Left ventricle myocardium inferior (tissue), 1 donor: ENCODE measurements around the gene DOCK9. TPM values are rescaled to one million over a fixed set of nuclear protein-coding genes. Genes with fewer than 3 reads are reported as not detected.
A peak's percentile ranks its signal among the peaks of the same experiment; 100 is the strongest.

Experiments used
- DNase-seq: peaks from one replicate; pipeline ENCODE4 v3.0.0-alpha.2; 2020
- H3K27ac ChIP-seq: fragments of 200-600 bp; replicated peaks from 2 replicates; pipeline ENCODE4 v1.8.0; 2021
- H3K27me3 ChIP-seq: fragments of 200-600 bp; 2 replicates; pipeline ENCODE4 v1.8.0; 2021; ENCODE audit warnings: low read depth
- H3K36me3 ChIP-seq: fragments of 200-600 bp; 2 replicates; pipeline ENCODE4 v1.8.0; 2021
- H3K4me1 ChIP-seq: fragments of 200-600 bp; 2 replicates; pipeline ENCODE4 v1.8.0; 2021
- H3K4me3 ChIP-seq: fragments of 200-600 bp; 2 replicates; pipeline ENCODE4 v1.8.0; 2021; ENCODE audit warnings: mild to moderate bottlenecking, moderate library complexity
- H3K9me3 ChIP-seq: fragments of 200-600 bp; replicated peaks from 2 replicates; pipeline ENCODE4 v1.8.0; 2021
- intact Hi-C: fragments of 100-400 bp; cut with micrococcal nuclease; formaldehyde crosslinking; loops from one replicate; pipeline ENCODE4 v1.11.0; 2022
- total RNA-seq: library from RNA; stranded (reverse); fragmentation: NEBNext Ultra II Directional; extraction: Animal tissue kit (Norgen Biotek cat#: 25700); gene quantifications from one replicate; pipeline ENCODE4 v1.2.1, GENCODE V29; 2021
- TF ChIP-seq, protein P1 (sequence below): fragments of 200-600 bp; IDR thresholded peaks from 2 replicates; pipeline ENCODE4 v1.8.0; 2021; ENCODE audit warnings: antibody characterized with exemption, mild to moderate bottlenecking, borderline replicate concordance
- donor health status: DM: no; HTN: yes; CAD: no; lungs with severe emphysema.

Gene DOCK9
- total RNA-seq, 1 donor from 2014 or later, result 36.8 TPM

- Histone ChIP-seq H3K27me3 (no peaks in the 10 kb centered on the region), H3K27ac (peak overlapping the region; percentile 75), H3K9me3 (no peaks in the 10 kb centered on the region), H3K36me3 (peaks cover 7% of the 10 kb centered on the region), H3K4me1 (peaks cover 81% of the 10 kb centered on the region), H3K4me3 (no peak overlapping the region)
- intact Hi-C loops, result no loop called here
- TF ChIP-seq, protein P1, sequence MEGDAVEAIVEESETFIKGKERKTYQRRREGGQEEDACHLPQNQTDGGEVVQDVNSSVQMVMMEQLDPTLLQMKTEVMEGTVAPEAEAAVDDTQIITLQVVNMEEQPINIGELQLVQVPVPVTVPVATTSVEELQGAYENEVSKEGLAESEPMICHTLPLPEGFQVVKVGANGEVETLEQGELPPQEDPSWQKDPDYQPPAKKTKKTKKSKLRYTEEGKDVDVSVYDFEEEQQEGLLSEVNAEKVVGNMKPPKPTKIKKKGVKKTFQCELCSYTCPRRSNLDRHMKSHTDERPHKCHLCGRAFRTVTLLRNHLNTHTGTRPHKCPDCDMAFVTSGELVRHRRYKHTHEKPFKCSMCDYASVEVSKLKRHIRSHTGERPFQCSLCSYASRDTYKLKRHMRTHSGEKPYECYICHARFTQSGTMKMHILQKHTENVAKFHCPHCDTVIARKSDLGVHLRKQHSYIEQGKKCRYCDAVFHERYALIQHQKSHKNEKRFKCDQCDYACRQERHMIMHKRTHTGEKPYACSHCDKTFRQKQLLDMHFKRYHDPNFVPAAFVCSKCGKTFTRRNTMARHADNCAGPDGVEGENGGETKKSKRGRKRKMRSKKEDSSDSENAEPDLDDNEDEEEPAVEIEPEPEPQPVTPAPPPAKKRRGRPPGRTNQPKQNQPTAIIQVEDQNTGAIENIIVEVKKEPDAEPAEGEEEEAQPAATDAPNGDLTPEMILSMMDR, result no peak
- DNase-seq, result no peak
Measured at GRCh38 chr13:98925949-98926348, 51.9 kb downstream of the DOCK9 start.

DNA sequence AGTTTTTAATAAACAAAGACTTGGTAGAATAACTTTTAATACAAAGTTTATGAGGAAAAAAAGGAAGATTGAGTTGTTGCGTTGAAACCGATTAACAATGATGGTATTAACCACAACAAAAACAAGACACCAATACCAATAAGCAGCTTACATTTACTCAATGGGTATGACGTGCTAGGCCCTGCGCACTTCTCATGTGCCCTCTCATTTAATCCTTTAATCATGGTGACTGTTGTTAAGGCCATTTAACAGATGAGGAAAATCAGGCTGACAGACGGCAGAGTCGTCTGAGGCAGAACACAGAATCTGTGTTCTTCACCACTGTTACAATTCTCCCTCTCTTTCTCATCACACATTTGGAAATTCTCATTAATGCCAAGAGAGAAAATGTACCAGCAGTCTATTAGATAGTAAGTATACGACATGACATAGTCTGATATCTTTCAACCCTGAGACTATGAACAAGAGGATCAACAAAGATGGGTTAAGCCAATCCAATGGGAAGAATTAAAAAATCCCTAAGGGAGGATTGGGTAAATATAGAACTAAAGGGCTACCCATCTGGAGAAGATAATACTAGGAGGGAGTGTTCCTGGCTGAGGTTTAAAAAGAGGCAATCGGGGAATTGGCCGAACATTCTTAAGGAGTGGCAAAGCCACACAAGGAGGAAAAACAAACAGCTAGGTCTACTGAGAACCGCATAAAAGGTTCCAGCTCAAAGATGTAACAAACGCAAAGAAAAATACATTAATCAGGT is 54.0 kb downstream of the DOCK9 start:
- no peak for DNase-seq
- Histone ChIP-seq H3K36me3 (peaks cover 23% of the 10 kb centered on the region), H3K27me3 (no peaks in the 10 kb centered on the region), H3K4me1 (peaks cover 82% of the 10 kb centered on the region), H3K9me3 (no peaks in the 10 kb centered on the region), H3K27ac (peak overlapping the region; percentile 75), H3K4me3 (no peak overlapping the region)
- intact Hi-C loops, result no loop called here
- TF ChIP-seq, protein P1, result no peak

DNA sequence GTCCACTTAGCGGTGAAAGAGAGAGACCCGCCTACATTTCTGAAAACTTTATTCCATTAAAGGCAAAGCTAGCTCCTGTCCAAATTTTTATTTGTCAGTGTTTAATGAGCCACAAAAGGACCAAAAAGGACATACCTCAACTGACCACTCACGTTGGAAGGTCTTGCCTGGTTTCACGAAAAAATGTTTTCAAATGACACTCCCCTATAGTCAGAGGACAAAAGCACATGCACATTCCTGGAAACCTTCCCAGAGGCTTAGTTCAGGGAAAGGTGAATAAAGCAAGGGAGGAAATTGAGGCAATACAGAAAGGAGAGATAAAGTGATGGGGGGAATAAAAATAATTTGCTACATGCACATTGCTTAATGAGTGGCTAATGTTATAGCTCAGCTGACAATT is 55.6 kb downstream of the DOCK9 start:
- H3K27me3 ChIP-seq, result no peaks in the 10 kb centered on the region
- peak overlapping the region; percentile 75 for H3K27ac ChIP-seq
- intact Hi-C loops, result no loop called here
- TF ChIP-seq, protein P1, result no peak
- DNase-seq, result no peak
- no peak overlapping the region for H3K4me3 ChIP-seq
- peaks cover 26% of the 10 kb centered on the region for H3K36me3 ChIP-seq
- H3K4me1 ChIP-seq, result peaks cover 80% of the 10 kb centered on the region
- no peaks in the 10 kb centered on the region for H3K9me3 ChIP-seq

DNA sequence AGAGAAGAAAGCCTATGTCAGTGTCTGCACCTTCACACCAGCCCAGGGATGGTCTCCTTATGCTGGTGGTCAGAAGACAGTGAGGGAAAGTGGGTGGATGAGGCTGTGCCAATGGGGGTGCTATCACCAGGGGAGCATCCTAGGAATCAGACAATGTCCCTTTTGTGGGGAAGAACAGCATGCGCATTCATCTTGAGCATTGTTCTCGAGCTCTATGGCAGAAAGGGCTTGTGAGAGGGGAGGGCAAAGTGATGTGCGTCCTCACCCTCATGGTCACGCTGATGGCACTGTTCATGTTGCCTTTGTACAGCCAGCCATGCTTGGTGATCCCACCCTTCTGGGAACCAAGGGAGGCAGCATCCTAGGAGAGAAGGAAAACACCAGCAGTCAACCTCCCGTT is 56.1 kb downstream of the DOCK9 start:
- peak overlapping the region; percentile 75 for H3K27ac ChIP-seq
- H3K36me3 ChIP-seq, result peaks cover 26% of the 10 kb centered on the region
- intact Hi-C loops, result no loop called here
- TF ChIP-seq, protein P1, result no peak
- H3K4me3 ChIP-seq, result no peak overlapping the region
- no peaks in the 10 kb centered on the region for H3K9me3 ChIP-seq
- no peaks in the 10 kb centered on the region for H3K27me3 ChIP-seq
- no peak for DNase-seq
- peaks cover 82% of the 10 kb centered on the region for H3K4me1 ChIP-seq

DNA sequence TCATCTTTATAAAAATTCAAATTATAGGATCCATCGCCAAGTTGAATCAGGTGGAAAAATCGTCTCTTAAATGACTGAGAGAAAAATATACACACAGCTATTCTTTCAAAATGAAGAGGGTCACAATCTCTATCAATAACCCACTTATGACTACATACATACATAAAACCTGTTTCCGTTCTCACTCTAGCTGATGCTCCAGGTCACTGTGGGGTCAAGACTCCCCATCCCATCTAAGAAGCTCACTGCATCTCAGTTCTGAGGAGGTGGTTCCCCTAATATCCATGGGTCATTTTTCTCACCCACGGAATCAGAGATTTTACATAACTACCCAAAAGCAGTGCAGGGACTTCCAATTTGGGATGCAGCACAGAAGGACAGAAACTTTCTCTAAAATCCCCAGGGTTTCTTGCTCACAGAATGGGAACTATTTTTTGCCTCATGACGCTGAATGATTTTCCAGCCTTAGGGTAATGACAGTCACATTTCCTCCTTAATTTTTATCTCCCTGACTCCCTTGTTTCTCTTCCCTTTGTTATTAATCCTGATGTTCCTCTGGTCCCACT is 56.8 kb downstream of the DOCK9 start:
- intact Hi-C loops, result no loop called here
- peaks cover 26% of the 10 kb centered on the region for H3K36me3 ChIP-seq
- TF ChIP-seq, protein P1, result no peak
- peak overlapping the region; percentile 75 for H3K27ac ChIP-seq
- peak overlapping the region; percentile 38 for H3K4me3 ChIP-seq
- no peaks in the 10 kb centered on the region for H3K27me3 ChIP-seq
- no peaks in the 10 kb centered on the region for H3K9me3 ChIP-seq
- DNase-seq, result no peak
- peaks cover 84% of the 10 kb centered on the region for H3K4me1 ChIP-seq
